ENCODE data around the gene PVALEF.

PVALEF gene

GRCh38 chr17:81132770-81133723 lies 32.3 kb upstream of the PVALEF start:
- no peak for DNase-seq (ENCODE audit: low spot score)
- in situ Hi-C loops (cut with MboI; ENCODE audit: low sequenced_read_pairs, unreplicated experiment), result no loop called here
- TF ChIP-seq CTCF (IDR thresholded peaks at IDR 0.05; ENCODE audit: borderline replicate concordance, control extremely low read depth, extremely low read depth, insufficient read depth, missing control alignments), result no peak

GRCh38 chr17:81134064-81134781 lies 31.1 kb upstream of the PVALEF start:
- no peak for TF ChIP-seq CTCF (IDR thresholded peaks at IDR 0.05; ENCODE audit: borderline replicate concordance, control extremely low read depth, extremely low read depth, insufficient read depth, missing control alignments)
- DNase-seq (ENCODE audit: low spot score), result no peak
- in situ Hi-C loops (cut with MboI; ENCODE audit: low sequenced_read_pairs, unreplicated experiment), result no loop called here

GRCh38 chr17:81135505-81136278 lies 29.6 kb upstream of the PVALEF start:
- in situ Hi-C loops (cut with MboI; ENCODE audit: low sequenced_read_pairs, unreplicated experiment), result no loop called here
- no peak for DNase-seq (ENCODE audit: low spot score)
- TF ChIP-seq CTCF (IDR thresholded peaks at IDR 0.05; ENCODE audit: borderline replicate concordance, control extremely low read depth, extremely low read depth, insufficient read depth, missing control alignments), result no peak

GRCh38 chr17:81136366-81136765 lies 28.9 kb upstream of the PVALEF start:
- TF ChIP-seq CTCF (IDR thresholded peaks at IDR 0.05; ENCODE audit: borderline replicate concordance, control extremely low read depth, extremely low read depth, insufficient read depth, missing control alignments), result no peak

GRCh38 chr17:81137248-81137647 lies 28.1 kb upstream of the PVALEF start:
- in situ Hi-C loops (cut with MboI; ENCODE audit: low sequenced_read_pairs, unreplicated experiment), result no loop called here
- no peak for TF ChIP-seq CTCF (IDR thresholded peaks at IDR 0.05; ENCODE audit: borderline replicate concordance, control extremely low read depth, extremely low read depth, insufficient read depth, missing control alignments)
- no peak for DNase-seq (ENCODE audit: low spot score)

More at GRCh38 chr17:81136366-81136765, 28.9 kb upstream of the PVALEF start:
- in situ Hi-C loops (cut with MboI; ENCODE audit: low sequenced_read_pairs, unreplicated experiment), result no loop called here
- DNase-seq (ENCODE audit: low spot score), result no peak

- in situ Hi-C loops (cut with MboI; ENCODE audit: low sequenced_read_pairs, unreplicated experiment), result no loop called here
- no peak for DNase-seq (ENCODE audit: low spot score)
- TF ChIP-seq CTCF (IDR thresholded peaks at IDR 0.05; ENCODE audit: borderline replicate concordance, control extremely low read depth, extremely low read depth, insufficient read depth, missing control alignments), result no peak
Measured at GRCh38 chr17:81138083-81138482, 27.2 kb upstream of the PVALEF start.
